ENCODE measurements around the gene JAG1. TPM values are rescaled to one million over a fixed set of nuclear protein-coding genes. Genes with fewer than 3 reads are reported as not detected.

The JAG1 gene
- total RNA-seq, 1 experiment from 2014 or later: 176 TPM

DNA sequence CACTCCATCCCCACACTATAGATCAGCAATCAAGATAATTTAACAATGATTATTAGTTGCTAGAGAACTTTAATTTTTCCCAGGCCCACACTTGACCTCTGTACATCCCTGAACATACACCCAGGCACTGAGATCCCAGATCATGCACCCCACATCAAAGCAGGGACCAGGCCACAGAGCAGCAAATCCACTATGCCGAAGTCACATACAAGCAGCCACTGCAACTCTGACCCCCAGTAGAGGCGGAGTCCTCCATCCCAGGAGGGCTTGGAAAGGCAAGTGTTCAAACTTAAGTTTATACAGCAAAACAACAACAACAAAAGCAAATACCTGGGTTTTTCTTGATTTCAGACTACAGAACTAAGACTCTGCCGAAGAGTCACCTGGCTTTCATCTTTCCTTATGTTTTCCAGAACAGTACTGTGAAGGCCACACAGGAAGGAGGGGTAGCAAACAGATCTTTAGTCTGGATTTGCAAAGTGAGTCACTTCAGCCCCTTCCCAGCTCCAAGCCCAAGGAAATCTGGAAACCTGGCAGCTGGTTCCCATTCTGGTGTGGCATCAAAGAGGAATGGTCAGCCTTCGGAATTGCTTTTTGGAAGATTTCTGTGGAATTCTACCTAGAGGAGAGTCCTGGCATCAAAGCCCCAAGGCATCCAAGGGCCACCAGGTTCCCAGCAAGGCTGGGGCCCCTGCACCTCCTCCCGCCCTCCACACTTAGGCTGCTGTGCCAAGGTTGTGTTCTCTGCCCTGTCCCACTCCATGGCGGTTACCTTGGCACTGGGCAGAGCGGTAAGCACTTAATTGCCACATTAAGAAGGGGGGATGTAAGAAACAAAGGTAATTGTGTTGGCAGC is 7.3 kb downstream of the JAG1 start:
- peaks cover 100% of the 10 kb centered on the region for H3K79me2 ChIP-seq (ENCODE audit: low read length)
- no peaks in the 10 kb centered on the region for H3K9me2 ChIP-seq (replicated peaks; ENCODE audit: low read length)
- no peaks in the 10 kb centered on the region for H3K9me3 ChIP-seq (ENCODE audit: low read length)
- no TSS peak for BruUV-seq (replicated peaks)
- no peak overlapping the region for H2AFZ ChIP-seq (ENCODE audit: low read length)
- no peak for ATAC-seq
- no peak overlapping the region for H3K4me2 ChIP-seq (ENCODE audit: low read length)
- H3K4me3 ChIP-seq (ENCODE audit: low read length): no peak overlapping the region
- ChIA-PET CTCF (no interaction called here), POLR2A (ENCODE audit: unreplicated experiment) (no interaction called here)
- peaks cover 98% of the 10 kb centered on the region for H4K20me1 ChIP-seq (ENCODE audit: low read length)
- H3K27me3 ChIP-seq (ENCODE audit: low read length): no peaks in the 10 kb centered on the region
- no peak for DNase-seq
- TF ChIP-seq EZH2 (IDR thresholded peaks at IDR 0.05; ENCODE audit: low read length, unreplicated experiment): no peak
- peaks cover 25% of the 10 kb centered on the region for H3K4me1 ChIP-seq (ENCODE audit: insufficient read depth, low read length)
- intact Hi-C loops (cut with micrococcal nuclease): no loop called here
- H3K36me3 ChIP-seq (ENCODE audit: low read depth, low read length): peaks cover 98% of the 10 kb centered on the region
- no peaks in the 10 kb centered on the region for H3F3A ChIP-seq (ENCODE audit: low read length, unreplicated experiment)
- H3K27ac ChIP-seq (ENCODE audit: low read length): no peak overlapping the region
- no peak overlapping the region for H3K9ac ChIP-seq (ENCODE audit: low read length)

DNA sequence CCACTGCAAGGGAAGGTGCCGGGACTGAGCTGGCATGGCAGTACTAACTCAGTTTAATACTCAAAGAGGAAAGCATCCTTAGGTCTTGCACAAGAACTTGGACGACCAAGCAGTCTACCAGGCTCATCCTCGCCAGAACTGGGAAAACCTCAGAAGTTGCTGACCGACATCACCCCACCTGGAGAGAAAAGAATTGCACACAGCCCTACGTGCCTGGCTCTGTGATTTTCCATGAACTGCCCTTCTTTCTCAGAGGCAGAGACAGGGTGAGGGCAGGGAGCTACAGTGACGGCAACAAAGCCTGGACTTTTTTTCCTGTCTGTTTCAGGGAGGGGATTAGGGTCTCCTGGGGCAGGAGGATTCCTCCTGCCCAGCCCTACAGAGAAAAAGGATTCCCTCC is 8.0 kb downstream of the JAG1 start:
- Histone ChIP-seq H3K9me2 (replicated peaks; ENCODE audit: low read length) (no peaks in the 10 kb centered on the region), H3K27ac (ENCODE audit: low read length) (no peak overlapping the region), H3K79me2 (ENCODE audit: low read length) (peaks cover 100% of the 10 kb centered on the region), H3F3A (ENCODE audit: low read length, unreplicated experiment) (no peaks in the 10 kb centered on the region), H3K9me3 (ENCODE audit: low read length) (no peaks in the 10 kb centered on the region), H3K4me1 (ENCODE audit: insufficient read depth, low read length) (peaks cover 23% of the 10 kb centered on the region), H3K36me3 (ENCODE audit: low read depth, low read length) (peaks cover 98% of the 10 kb centered on the region), H3K27me3 (ENCODE audit: low read length) (no peaks in the 10 kb centered on the region), H4K20me1 (ENCODE audit: low read length) (peaks cover 98% of the 10 kb centered on the region), H3K4me3 (ENCODE audit: low read length) (no peak overlapping the region), H3K4me2 (ENCODE audit: low read length) (no peak overlapping the region), H2AFZ (ENCODE audit: low read length) (no peak overlapping the region), H3K9ac (ENCODE audit: low read length) (no peak overlapping the region)
- DNase-seq: no peak
- TF ChIP-seq, protein P1, sequence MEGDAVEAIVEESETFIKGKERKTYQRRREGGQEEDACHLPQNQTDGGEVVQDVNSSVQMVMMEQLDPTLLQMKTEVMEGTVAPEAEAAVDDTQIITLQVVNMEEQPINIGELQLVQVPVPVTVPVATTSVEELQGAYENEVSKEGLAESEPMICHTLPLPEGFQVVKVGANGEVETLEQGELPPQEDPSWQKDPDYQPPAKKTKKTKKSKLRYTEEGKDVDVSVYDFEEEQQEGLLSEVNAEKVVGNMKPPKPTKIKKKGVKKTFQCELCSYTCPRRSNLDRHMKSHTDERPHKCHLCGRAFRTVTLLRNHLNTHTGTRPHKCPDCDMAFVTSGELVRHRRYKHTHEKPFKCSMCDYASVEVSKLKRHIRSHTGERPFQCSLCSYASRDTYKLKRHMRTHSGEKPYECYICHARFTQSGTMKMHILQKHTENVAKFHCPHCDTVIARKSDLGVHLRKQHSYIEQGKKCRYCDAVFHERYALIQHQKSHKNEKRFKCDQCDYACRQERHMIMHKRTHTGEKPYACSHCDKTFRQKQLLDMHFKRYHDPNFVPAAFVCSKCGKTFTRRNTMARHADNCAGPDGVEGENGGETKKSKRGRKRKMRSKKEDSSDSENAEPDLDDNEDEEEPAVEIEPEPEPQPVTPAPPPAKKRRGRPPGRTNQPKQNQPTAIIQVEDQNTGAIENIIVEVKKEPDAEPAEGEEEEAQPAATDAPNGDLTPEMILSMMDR (conservative IDR thresholded peaks at IDR 0.05; ENCODE audit: low read depth, low read length): no peak
- no peak for TF ChIP-seq EZH2 (IDR thresholded peaks at IDR 0.05; ENCODE audit: low read length, unreplicated experiment)
- TF ChIP-seq EZH2phosphoT487 (IDR thresholded peaks at IDR 0.05; ENCODE audit: borderline replicate concordance, low read length): no peak
- ChIA-PET POLR2A (ENCODE audit: unreplicated experiment) (no interaction called here), CTCF (no interaction called here)
- intact Hi-C loops (cut with micrococcal nuclease): no loop called here
- BruUV-seq (replicated peaks): no TSS peak
- no peak for ATAC-seq

DNA sequence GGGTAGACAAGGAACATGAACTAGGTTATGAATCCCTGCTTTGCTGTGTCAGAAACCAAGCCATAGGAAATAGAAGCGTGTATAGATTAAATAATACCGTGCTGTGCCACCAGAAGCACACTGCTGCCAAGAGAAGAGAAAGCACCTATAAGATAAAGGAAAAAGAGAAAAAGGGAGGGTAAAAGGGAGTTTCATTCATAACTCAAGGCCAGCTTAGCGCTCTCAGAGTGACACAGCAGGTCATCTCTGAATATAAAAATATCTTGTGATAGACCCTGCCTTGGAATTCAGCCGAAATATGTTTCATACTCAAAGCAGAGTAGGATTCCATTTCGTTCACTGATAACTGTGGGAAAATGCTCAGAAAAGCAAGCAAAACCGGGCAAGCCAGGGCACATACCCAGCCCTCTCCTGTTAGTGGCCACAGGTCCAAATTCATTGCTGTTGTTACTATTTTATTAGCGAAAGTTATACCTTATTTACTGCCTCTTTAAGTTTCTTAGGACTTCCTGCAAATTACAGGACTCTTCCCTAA is 8.7 kb downstream of the JAG1 start:
- POLR2A ChIA-PET (ENCODE audit: unreplicated experiment): interaction anchor here (0.7 kb wide), 1 partner anchor 664 kb away, joined by 4 read pairs; no protein-coding TSS in a partner anchor
- TF ChIP-seq EZH2 (IDR thresholded peaks at IDR 0.05; ENCODE audit: low read length, unreplicated experiment) (no peak), EZH2phosphoT487 (IDR thresholded peaks at IDR 0.05; ENCODE audit: borderline replicate concordance, low read length) (no peak)
- TF ChIP-seq, protein P1 (conservative IDR thresholded peaks at IDR 0.05; ENCODE audit: low read depth, low read length): no peak
- intact Hi-C loops (cut with micrococcal nuclease): no loop called here
- Histone ChIP-seq H3K36me3 (ENCODE audit: low read depth, low read length) (peaks cover 98% of the 10 kb centered on the region), H3K9ac (ENCODE audit: low read length) (no peak overlapping the region), H2AFZ (ENCODE audit: low read length) (no peak overlapping the region), H3K4me2 (ENCODE audit: low read length) (no peak overlapping the region), H3F3A (ENCODE audit: low read length, unreplicated experiment) (no peaks in the 10 kb centered on the region), H3K27me3 (ENCODE audit: low read length) (no peaks in the 10 kb centered on the region), H3K79me2 (ENCODE audit: low read length) (peaks cover 100% of the 10 kb centered on the region), H3K9me3 (ENCODE audit: low read length) (no peaks in the 10 kb centered on the region), H3K4me1 (ENCODE audit: insufficient read depth, low read length) (peaks cover 16% of the 10 kb centered on the region), H3K9me2 (replicated peaks; ENCODE audit: low read length) (no peaks in the 10 kb centered on the region), H3K27ac (ENCODE audit: low read length) (no peak overlapping the region), H4K20me1 (ENCODE audit: low read length) (peaks cover 98% of the 10 kb centered on the region), H3K4me3 (ENCODE audit: low read length) (no peak overlapping the region)
- ATAC-seq (no peak), DNase-seq (no peak)
- no TSS peak for BruUV-seq (replicated peaks)
- CTCF ChIA-PET: no interaction called here

Measured in PC-3 (cell line).